Measurements from ENCODE around the gene ARL8A. TPM values are rescaled to one million over a fixed set of nuclear protein-coding genes. Genes with fewer than 3 reads are reported as not detected.

The ARL8A gene
- total and polyA plus RNA-seq, 2 of the 4 experiments (the other 2 are of a cell fraction), result 18.1 to 30.7 TPM

DNA sequence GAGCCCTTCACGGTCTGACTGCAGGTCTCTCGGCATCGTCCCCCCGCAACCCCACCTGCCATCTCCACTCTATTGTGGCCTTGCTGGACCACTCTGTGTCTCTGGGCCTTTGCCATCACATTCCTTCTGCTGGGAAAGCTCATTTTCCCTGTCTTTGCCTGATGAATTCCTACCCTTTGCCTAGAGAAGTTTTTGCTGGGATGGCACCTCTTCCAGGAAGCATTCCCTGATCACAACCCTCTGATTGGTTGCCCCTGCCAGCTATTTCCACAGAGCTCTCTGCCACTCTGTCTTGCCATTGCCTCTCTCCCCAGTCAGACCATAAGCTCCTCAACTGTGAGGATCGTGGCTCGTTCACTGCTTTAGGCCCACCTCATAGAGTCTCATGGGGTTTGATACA lies 50.7 kb downstream of the ARL8A start:
- dilution Hi-C loops (cut with HindIII; ENCODE audit: low sequenced_read_pairs, unreplicated experiment) (no loop called here), intact Hi-C loops (cut with micrococcal nuclease) (no loop called here), in situ Hi-C loops (cut with MboI; ENCODE audit: low sequenced_read_pairs) (no loop called here)
- H3K9me3 ChIP-seq (ENCODE audit: control insufficient read depth, insufficient read depth, low read length), result no peaks in the 10 kb centered on the region
- no peak overlapping the region for H3K23ac ChIP-seq (ENCODE audit: low read depth, low read length)
- no peak overlapping the region for H3K4me3 ChIP-seq (ENCODE audit: insufficient read depth, low read depth, low read length)
- H3K4me1 ChIP-seq (ENCODE audit: control insufficient read depth, insufficient read depth, low read length), result no peaks in the 10 kb centered on the region
- H3K18ac ChIP-seq (ENCODE audit: low read depth, low read length), result no peak overlapping the region
- no peaks in the 10 kb centered on the region for H3K9me1 ChIP-seq (ENCODE audit: insufficient read depth, low read length)
- 100% methylated on average over 2 of the region's 6 CpGs; no CpG with 5 or more reads in 1 of the 2 experiments for WGBS, 2 experiments (ENCODE audit: extremely low coverage in 2 of 2, insufficient read length in 1 of 2)
- POLR2A ChIA-PET (ENCODE audit: unreplicated experiment), result no interaction called here
- H3K4ac ChIP-seq (ENCODE audit: low read depth, low read length), result no peak overlapping the region
- no peak overlapping the region for H2BK5ac ChIP-seq (ENCODE audit: low read depth, low read length, poor library complexity, severe bottlenecking)
- DNase-seq (no peak), ATAC-seq (ENCODE audit: low read depth) (no peak)
- TF ChIP-seq MXI1 (IDR thresholded peaks at IDR 0.05; ENCODE audit: borderline replicate concordance, low read depth, low read length) (no peak), MAFK (IDR thresholded peaks at IDR 0.05; ENCODE audit: low read depth, low read length) (no peak), SMC3 (IDR thresholded peaks at IDR 0.05; ENCODE audit: low read depth, low read length) (no peak), POLR2A (IDR thresholded peaks at IDR 0.05; ENCODE audit: low read depth, low read length) (no peak), NFE2L2 (IDR thresholded peaks at IDR 0.05; ENCODE audit: low read depth, low read length) (no peak), RAD21 (IDR thresholded peaks at IDR 0.05; ENCODE audit: low read length) (no peak), RFX5 (IDR thresholded peaks at IDR 0.05; ENCODE audit: low read depth, low read length) (no peak), CEBPB (IDR thresholded peaks at IDR 0.05; ENCODE audit: low read depth, low read length) (no peak), BHLHE40 (IDR thresholded peaks at IDR 0.05; ENCODE audit: low read depth, low read length) (no peak)
- TF ChIP-seq, protein P1, sequence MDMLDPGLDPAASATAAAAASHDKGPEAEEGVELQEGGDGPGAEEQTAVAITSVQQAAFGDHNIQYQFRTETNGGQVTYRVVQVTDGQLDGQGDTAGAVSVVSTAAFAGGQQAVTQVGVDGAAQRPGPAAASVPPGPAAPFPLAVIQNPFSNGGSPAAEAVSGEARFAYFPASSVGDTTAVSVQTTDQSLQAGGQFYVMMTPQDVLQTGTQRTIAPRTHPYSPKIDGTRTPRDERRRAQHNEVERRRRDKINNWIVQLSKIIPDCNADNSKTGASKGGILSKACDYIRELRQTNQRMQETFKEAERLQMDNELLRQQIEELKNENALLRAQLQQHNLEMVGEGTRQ (IDR thresholded peaks at IDR 0.05; ENCODE audit: low read depth, low read length), result no peak
- TF ChIP-seq, protein P2, sequence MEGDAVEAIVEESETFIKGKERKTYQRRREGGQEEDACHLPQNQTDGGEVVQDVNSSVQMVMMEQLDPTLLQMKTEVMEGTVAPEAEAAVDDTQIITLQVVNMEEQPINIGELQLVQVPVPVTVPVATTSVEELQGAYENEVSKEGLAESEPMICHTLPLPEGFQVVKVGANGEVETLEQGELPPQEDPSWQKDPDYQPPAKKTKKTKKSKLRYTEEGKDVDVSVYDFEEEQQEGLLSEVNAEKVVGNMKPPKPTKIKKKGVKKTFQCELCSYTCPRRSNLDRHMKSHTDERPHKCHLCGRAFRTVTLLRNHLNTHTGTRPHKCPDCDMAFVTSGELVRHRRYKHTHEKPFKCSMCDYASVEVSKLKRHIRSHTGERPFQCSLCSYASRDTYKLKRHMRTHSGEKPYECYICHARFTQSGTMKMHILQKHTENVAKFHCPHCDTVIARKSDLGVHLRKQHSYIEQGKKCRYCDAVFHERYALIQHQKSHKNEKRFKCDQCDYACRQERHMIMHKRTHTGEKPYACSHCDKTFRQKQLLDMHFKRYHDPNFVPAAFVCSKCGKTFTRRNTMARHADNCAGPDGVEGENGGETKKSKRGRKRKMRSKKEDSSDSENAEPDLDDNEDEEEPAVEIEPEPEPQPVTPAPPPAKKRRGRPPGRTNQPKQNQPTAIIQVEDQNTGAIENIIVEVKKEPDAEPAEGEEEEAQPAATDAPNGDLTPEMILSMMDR (conservative IDR thresholded peaks at IDR 0.05; ENCODE audit: low read depth, low read length), result no peak
- no peak overlapping the region for H3K14ac ChIP-seq (replicated peaks; ENCODE audit: low read depth, low read length)
- no peak overlapping the region for H4K8ac ChIP-seq (ENCODE audit: low read depth in 2 of 2, low read length in 2 of 2)
- no peak overlapping the region for H3K27ac ChIP-seq (ENCODE audit: insufficient read depth, low read length)
- H2AFZ ChIP-seq (replicated peaks; ENCODE audit: low read length, poor library complexity), result peak overlapping the region; percentile 13
- no peak overlapping the region for H2BK120ac ChIP-seq (ENCODE audit: low read depth, low read length)
- H2BK15ac ChIP-seq (ENCODE audit: low read depth, low read length), result no peak overlapping the region
- H3K56ac ChIP-seq (ENCODE audit: extremely low read depth, insufficient read depth, low read length), result no peak overlapping the region
- H3K27me3 ChIP-seq (ENCODE audit: control insufficient read depth, insufficient read depth, low read length), result peaks cover 7% of the 10 kb centered on the region
- H4K91ac ChIP-seq (ENCODE audit: insufficient read depth, low read depth, low read length), result no peak overlapping the region
- H2AK9ac ChIP-seq (replicated peaks; ENCODE audit: low read depth, low read length, poor library complexity), result no peak overlapping the region
- H3K36me3 ChIP-seq (ENCODE audit: control insufficient read depth, insufficient read depth, low read length), result no peaks in the 10 kb centered on the region
- no peaks in the 10 kb centered on the region for H3K79me1 ChIP-seq (ENCODE audit: low read depth in 1 of 2, low read length in 2 of 2)
- BruUV-seq (replicated peaks), result no TSS peak
- H3K9ac ChIP-seq (ENCODE audit: low read depth, low read length), result no peak overlapping the region
- CTCF ChIA-PET, result interaction anchor here (0.6 kb wide), 1 partner anchor 65 kb away, joined by 3 read pairs; no protein-coding TSS in a partner anchor
- no peak overlapping the region for H3K4me2 ChIP-seq (ENCODE audit: low read depth, low read length)
- no peak overlapping the region for H4K5ac ChIP-seq (ENCODE audit: low read depth, low read length)
- no peak overlapping the region for H2AK5ac ChIP-seq (ENCODE audit: low read depth, low read length)
- H4K20me1 ChIP-seq (ENCODE audit: insufficient read depth, low read length), result no peaks in the 10 kb centered on the region
- H2BK20ac ChIP-seq (ENCODE audit: low read depth, low read length), result no peak overlapping the region; the same call in 1 of the 2 replicates

Measured in IMR-90 (cell line).